ENCODE data around the gene KIRREL3.

Gene KIRREL3

DNA sequence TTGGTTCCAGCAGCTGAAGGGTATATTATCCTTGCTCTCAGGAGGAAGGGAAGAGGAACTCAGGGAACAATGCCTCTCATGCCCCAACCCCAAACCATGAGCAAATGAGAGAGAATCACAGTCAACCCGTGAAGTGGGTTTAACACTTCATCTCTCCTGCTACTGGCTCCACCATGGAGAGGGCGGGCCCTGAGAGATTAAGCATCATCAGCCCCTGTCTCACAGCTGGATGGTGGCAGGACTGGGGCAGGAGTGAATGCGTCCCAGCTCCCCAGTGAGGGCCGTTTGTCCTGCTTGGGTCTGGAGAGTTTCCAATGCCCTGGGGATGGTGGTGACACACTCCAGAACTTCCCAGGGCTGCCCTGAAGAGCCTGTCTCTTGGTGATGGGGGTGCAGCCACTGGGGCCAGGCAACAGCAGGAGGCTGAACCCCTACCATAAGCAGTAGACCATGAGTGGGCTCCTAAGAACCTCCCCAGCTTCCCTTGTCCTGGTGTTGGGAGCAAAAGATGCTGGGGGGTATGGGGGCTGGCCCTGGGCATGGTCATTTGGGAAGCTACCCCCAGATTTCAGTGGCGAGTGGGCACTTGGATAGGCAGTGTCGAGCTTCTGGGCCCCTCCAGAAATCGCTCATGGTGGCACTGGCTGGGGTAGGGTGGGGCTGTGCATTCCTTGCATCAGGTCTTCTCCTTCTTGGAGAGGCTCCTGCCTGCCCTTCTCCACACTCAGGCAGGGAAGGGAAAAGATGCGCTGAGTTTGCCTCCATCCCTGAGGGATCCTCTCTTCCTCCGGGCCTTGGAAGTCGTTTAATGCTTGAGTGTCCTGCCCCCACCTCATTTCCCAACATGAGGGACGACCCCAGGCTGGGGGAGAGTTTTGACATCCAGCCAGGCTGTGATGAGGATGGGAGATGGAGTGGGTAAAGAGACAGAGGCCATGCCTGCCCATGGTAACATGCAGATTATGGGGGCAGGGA lies 487.5 kb downstream of the KIRREL3 start:
- H3K4me3 ChIP-seq (ENCODE audit: low read depth, low read length): no peak overlapping the region
- TF ChIP-seq, protein P1, sequence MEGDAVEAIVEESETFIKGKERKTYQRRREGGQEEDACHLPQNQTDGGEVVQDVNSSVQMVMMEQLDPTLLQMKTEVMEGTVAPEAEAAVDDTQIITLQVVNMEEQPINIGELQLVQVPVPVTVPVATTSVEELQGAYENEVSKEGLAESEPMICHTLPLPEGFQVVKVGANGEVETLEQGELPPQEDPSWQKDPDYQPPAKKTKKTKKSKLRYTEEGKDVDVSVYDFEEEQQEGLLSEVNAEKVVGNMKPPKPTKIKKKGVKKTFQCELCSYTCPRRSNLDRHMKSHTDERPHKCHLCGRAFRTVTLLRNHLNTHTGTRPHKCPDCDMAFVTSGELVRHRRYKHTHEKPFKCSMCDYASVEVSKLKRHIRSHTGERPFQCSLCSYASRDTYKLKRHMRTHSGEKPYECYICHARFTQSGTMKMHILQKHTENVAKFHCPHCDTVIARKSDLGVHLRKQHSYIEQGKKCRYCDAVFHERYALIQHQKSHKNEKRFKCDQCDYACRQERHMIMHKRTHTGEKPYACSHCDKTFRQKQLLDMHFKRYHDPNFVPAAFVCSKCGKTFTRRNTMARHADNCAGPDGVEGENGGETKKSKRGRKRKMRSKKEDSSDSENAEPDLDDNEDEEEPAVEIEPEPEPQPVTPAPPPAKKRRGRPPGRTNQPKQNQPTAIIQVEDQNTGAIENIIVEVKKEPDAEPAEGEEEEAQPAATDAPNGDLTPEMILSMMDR (IDR thresholded peaks at IDR 0.05; ENCODE audit: borderline replicate concordance, insufficient read depth, low read depth, low read length): no peak

DNA sequence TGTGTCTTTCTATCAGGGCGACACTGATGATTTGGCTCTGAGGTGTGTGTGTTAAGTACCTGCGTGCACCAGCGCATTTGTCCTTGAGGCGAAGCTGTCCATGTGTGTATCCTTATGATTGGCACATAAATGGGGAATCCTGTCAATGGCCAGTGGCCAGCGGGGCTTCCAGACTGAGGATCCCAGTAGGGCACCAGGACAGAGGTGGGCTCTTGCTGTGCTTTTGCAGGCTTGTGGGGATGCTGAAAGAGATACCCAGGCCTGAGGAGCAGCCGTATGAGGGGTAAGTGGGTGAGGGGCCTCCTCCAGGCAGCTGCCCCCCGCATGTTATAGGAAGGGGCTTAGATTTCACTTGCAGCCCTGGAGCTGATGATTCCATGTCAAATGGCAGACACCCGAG lies 488.3 kb downstream of the KIRREL3 start:
- TF ChIP-seq, protein P1 (IDR thresholded peaks at IDR 0.05; ENCODE audit: borderline replicate concordance, insufficient read depth, low read depth, low read length): no peak
- no peak overlapping the region for H3K4me3 ChIP-seq (ENCODE audit: low read depth, low read length)

DNA sequence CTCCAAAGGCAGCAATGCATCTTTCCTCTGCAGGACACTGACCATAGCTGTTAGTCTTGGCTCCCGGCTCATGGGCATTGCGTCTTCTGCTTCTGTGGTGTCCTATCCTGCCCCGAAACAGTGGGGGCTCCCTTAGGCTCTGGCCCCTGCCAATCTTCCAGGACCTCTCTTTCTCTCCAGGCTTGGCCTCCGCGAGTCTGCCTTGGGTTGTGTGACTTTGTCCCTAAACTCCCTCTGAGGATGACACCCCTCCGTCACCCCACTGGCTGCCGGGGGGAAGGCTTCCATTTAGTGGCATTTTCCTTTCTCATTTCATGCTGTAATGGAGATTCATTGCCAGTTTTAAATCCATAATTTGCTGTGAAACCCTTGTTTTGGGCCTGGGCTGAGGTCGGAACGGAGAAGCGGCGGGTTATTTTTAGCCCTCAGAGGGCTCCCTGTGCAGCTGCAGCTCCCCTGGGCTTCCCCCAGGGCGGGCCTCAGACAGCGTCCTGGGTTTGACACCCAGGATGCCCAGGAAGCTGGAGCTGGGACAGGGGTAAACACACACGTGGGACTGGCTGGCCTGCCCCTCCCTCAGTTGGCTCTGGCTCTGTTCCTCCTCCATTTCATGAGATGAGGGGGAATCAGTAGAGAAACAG lies 489.0 kb downstream of the KIRREL3 start:
- H3K4me3 ChIP-seq (ENCODE audit: low read depth, low read length): no peak overlapping the region
- TF ChIP-seq, protein P1 (IDR thresholded peaks at IDR 0.05; ENCODE audit: borderline replicate concordance, insufficient read depth, low read depth, low read length): no peak

DNA sequence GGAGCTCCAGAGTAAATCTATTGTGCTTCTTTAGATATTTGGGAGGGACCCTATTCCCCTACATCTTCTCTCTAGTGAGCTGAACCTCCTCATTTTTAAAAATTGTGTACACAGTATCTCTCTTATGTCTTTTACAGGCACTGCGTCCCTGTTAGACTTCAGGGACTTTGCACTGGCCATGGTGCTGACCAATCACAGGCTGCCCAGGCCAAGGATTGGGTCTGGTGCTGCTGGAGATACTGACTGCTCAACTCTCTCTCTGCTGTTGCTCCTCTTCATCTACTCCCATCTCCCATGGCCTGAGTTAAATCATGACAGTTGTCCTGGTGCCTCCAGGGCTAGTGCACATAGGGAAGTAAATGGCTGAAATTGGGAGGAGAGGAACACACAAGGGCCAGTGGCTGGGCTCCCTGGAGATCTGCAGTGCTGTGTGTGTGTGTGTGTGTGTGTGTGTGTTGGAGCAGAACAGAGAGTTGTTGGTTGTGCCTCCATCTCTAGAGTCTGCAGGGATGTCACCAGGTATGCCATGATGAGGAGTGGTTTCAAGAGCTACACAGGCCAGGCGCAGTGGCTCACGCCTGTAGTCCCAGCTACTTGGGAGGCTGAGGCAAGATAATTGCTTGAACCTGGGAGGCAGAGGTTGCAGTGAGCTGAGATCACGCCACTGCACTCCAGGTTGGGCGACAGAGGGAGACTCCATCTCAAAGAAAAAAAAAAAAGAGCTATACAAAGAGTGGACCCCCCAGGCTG lies 489.8 kb downstream of the KIRREL3 start:
- no peak overlapping the region for H3K4me3 ChIP-seq (ENCODE audit: low read depth, low read length)
- TF ChIP-seq, protein P1 (IDR thresholded peaks at IDR 0.05; ENCODE audit: borderline replicate concordance, insufficient read depth, low read depth, low read length): no peak

DNA sequence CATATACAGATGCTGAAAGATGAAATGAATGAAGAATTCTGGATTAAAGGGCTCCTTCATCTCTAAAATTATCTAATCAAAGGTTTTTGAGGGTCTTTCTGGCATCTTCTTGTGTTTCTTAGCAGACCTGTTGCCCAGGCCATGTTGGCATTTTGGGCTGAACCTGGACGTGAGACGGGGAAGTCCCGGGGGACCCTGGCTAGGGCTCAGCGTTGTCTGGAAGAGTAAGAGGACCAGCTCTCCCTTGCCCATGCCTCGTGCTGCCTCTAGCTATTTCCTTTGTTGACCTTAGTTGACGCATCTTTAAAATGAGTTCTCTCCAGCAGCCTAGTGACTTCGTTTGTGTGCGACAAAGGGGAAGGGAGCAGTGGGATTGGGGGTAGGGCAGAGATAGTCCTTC lies 492.9 kb downstream of the KIRREL3 start:
- H3K4me3 ChIP-seq (ENCODE audit: low read depth, low read length): no peak overlapping the region

DNA sequence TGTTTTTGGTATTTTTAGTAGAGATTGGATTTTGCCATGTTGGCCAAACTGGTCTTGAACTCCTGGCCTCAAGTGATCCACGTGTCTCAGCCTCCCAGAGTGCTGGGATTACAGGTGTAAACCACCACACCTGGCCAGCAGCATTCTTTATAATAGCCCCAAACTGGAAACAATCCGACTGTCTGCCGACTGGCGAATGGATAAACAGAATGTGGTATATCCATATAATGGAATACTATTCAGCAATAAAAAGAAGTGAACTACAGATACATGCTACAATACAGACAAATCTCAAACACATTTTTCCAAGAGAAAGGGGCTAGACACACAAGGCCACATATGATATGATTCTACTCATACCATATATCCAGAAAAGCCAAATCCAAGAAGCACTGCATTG lies 493.8 kb downstream of the KIRREL3 start:
- H3K4me3 ChIP-seq (ENCODE audit: low read depth, low read length): no peak overlapping the region
- TF ChIP-seq, protein P1 (IDR thresholded peaks at IDR 0.05; ENCODE audit: borderline replicate concordance, insufficient read depth, low read depth, low read length): no peak

More for the DNA sequence above, 492.9 kb downstream of the KIRREL3 start:
- TF ChIP-seq, protein P1 (IDR thresholded peaks at IDR 0.05; ENCODE audit: borderline replicate concordance, insufficient read depth, low read depth, low read length): no peak

Data from GM12875 (cell line).